Measurements from ENCODE around the gene EDC4.

DNA sequence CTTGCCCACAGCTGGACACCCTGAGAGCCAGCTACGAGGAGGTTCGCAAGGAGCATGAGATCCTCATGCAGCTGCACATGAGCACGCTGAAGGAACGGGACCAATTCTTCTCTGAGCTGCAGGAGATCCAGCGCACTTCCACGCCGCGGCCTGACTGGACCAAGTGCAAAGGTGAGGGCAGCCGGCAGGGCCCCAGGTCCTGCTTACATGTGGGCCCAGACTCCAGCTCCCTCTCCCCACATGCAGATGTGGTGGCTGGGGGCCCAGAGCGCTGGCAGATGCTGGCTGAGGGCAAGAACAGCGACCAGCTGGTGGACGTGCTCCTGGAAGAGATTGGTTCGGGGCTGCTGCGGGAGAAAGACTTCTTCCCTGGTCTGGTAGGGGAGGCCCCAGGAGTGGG, 46.9 kb upstream of the EDC4 start:
- TF ChIP-seq MTA3 (CRISPR knock-in tag; IDR thresholded peaks at IDR 0.05) (no peak), MIER2 (CRISPR knock-in tag; IDR thresholded peaks at IDR 0.05) (no peak), POLR2A (IDR thresholded peaks at IDR 0.05; ENCODE audit: insufficient read depth in 1 of 2, low read depth in 2 of 2, low read length in 2 of 2) (no peak), PHF20 (CRISPR knock-in tag; IDR thresholded peaks at IDR 0.05) (no peak), ZNF3 (CRISPR knock-in tag; IDR thresholded peaks at IDR 0.05) (no peak), HCFC1 (IDR thresholded peaks at IDR 0.05; ENCODE audit: low read depth, low read length) (no peak), RAD21 (CRISPR knock-in tag; IDR thresholded peaks at IDR 0.05) (no peak), RXRA (CRISPR knock-in tag; IDR thresholded peaks at IDR 0.05) (no peak), POLR2AphosphoS5 (IDR thresholded peaks at IDR 0.05; ENCODE audit: low read depth, low read length) (no peak), ADNP (CRISPR knock-in tag; IDR thresholded peaks at IDR 0.05) (no peak), ZNF232 (CRISPR knock-in tag; IDR thresholded peaks at IDR 0.05; ENCODE audit: borderline replicate concordance) (no peak), ZNF33A (CRISPR knock-in tag; IDR thresholded peaks at IDR 0.05; ENCODE audit: borderline replicate concordance) (no peak)
- TF ChIP-seq, protein P1, sequence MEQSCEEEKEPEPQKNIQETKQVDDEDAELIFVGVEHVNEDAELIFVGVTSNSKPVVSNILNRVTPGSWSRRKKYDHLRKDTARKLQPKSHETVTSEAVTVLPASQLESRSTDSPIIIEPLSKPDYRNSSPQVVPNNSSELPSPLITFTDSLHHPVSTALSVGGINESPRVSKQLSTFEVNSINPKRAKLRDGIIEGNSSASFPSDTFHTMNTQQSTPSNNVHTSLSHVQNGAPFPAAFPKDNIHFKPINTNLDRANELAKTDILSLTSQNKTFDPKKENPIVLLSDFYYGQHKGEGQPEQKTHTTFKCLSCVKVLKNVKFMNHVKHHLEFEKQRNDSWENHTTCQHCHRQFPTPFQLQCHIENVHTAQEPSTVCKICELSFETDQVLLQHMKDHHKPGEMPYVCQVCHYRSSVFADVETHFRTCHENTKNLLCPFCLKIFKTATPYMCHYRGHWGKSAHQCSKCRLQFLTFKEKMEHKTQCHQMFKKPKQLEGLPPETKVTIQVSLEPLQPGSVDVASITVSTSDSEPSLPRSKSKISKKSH (CRISPR knock-in tag; IDR thresholded peaks at IDR 0.05; ENCODE audit: borderline replicate concordance), result no peak
- TF ChIP-seq, protein P2, sequence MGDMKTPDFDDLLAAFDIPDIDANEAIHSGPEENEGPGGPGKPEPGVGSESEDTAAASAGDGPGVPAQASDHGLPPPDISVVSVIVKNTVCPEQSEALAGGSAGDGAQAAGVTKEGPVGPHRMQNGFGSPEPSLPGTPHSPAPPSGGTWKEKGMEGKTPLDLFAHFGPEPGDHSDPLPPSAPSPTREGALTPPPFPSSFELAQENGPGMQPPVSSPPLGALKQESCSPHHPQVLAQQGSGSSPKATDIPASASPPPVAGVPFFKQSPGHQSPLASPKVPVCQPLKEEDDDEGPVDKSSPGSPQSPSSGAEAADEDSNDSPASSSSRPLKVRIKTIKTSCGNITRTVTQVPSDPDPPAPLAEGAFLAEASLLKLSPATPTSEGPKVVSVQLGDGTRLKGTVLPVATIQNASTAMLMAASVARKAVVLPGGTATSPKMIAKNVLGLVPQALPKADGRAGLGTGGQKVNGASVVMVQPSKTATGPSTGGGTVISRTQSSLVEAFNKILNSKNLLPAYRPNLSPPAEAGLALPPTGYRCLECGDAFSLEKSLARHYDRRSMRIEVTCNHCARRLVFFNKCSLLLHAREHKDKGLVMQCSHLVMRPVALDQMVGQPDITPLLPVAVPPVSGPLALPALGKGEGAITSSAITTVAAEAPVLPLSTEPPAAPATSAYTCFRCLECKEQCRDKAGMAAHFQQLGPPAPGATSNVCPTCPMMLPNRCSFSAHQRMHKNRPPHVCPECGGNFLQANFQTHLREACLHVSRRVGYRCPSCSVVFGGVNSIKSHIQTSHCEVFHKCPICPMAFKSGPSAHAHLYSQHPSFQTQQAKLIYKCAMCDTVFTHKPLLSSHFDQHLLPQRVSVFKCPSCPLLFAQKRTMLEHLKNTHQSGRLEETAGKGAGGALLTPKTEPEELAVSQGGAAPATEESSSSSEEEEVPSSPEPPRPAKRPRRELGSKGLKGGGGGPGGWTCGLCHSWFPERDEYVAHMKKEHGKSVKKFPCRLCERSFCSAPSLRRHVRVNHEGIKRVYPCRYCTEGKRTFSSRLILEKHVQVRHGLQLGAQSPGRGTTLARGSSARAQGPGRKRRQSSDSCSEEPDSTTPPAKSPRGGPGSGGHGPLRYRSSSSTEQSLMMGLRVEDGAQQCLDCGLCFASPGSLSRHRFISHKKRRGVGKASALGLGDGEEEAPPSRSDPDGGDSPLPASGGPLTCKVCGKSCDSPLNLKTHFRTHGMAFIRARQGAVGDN (CRISPR knock-in tag; IDR thresholded peaks at IDR 0.05), result no peak
